RWPE2 (cell line): ENCODE measurements around the gene MTPN.

Experiments
- ATAC-seq: fragments of 200-7000 bp; cut with Tn5 transposase; 3 replicates; pipeline ENCODE4 v1.9.1; 2021; ENCODE audit warnings: low read depth
- DNase-seq: peaks from one replicate; pipeline ENCODE4 v3.0.0-alpha.2; 2020; ENCODE audit warnings: low spot score
- H3K27ac ChIP-seq: fragments of 450-650 bp; 2 replicates; pipeline ENCODE4 v1.5.1; 2017; ENCODE audit warnings: mild to moderate bottlenecking; ENCODE audit not compliant: poor library complexity, severe bottlenecking
- H3K27me3 ChIP-seq: fragments of 250-450 bp; sonication (Bioruptor Pico); 2 replicates; pipeline ENCODE4 v1.5.1; 2021; ENCODE audit warnings: mild to moderate bottlenecking, moderate library complexity; ENCODE audit not compliant: insufficient read depth, poor library complexity, severe bottlenecking
- H3K36me3 ChIP-seq: fragments of 250-450 bp; sonication (Bioruptor Pico); 2 replicates; pipeline ENCODE4 v1.5.1; 2020; ENCODE audit warnings: low read depth, mild to moderate bottlenecking, moderate library complexity
- H3K4me1 ChIP-seq: fragments of 250-450 bp; sonication (Bioruptor Pico); 2 replicates; pipeline ENCODE4 v1.5.1; 2021; ENCODE audit warnings: mild to moderate bottlenecking, moderate library complexity; ENCODE audit not compliant: insufficient read depth, poor library complexity, severe bottlenecking
- H3K4me3 ChIP-seq: fragments of 250-450 bp; sonication (Bioruptor Pico); 2 replicates; pipeline ENCODE4 v1.5.1; 2021; ENCODE audit warnings: mild to moderate bottlenecking, moderate library complexity; ENCODE audit not compliant: severe bottlenecking
- H3K9me3 ChIP-seq: fragments of 250-450 bp; sonication (Bioruptor Pico); 2 replicates; pipeline ENCODE4 v1.5.1; 2021; ENCODE audit warnings: mild to moderate bottlenecking, moderate library complexity; ENCODE audit not compliant: severe bottlenecking
- CTCF ChIP-seq: fragments of 450-650 bp; IDR thresholded peaks from one replicate; pipeline ENCODE4 v1.5.1; 2017; ENCODE audit warnings: mild to moderate bottlenecking, moderate library complexity; ENCODE audit not compliant: poor library complexity, severe bottlenecking

MTPN gene

DNA sequence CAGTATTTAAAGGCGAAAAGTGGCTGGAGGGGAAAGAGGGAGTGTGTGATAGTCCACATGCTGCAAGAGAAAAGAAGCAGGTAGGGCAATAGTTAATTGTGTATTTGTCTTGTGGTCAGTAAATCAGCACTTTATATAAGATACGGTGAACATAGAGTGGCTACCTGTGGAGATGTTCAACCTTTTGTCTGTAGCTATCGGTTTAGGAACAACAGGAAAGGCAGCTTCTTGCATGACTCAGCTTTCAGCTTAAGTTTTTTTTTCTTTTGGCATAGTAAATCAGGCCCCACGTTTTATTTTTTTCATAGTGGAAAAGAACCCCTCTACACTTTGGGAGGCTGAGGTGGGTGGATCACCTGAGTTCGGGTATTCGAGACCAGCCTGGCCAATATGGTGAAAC is 14.2 kb upstream of the MTPN start:
- Histone ChIP-seq H3K9me3 (peaks cover under 1% of the 10 kb centered on the region), H3K4me3 (no peak overlapping the region), H3K4me1 (peaks cover 4% of the 10 kb centered on the region), H3K27me3 (no peaks in the 10 kb centered on the region), H3K36me3 (no peaks in the 10 kb centered on the region), H3K27ac (no peak overlapping the region)
- TF ChIP-seq CTCF = no peak
- DNase-seq = no peak
- ATAC-seq = peak; percentile 35; the same call in 1 of the 3 replicates

DNA sequence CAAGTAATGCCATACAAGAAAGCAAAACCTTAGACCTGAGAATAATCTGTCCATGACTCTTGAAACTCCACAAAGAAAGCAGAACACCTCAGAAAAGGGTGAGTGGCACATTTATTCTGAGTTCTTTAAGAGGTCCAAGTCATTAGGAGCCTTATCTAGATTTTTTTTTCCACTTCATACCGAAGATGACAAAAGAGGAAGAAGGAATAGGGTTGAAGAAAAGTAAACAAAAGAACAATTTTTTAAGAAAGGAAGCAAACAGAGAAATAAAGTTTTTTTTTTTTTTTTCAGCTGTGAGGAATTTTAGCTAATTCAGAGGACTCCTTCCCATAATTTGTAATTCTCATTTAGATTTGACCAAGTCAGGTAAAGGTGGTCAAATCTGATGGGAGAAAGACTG is 13.1 kb upstream of the MTPN start:
- Histone ChIP-seq H3K36me3 (no peaks in the 10 kb centered on the region), H3K27ac (no peak overlapping the region), H3K27me3 (no peaks in the 10 kb centered on the region), H3K4me1 (no peaks in the 10 kb centered on the region), H3K9me3 (peaks cover 8% of the 10 kb centered on the region), H3K4me3 (no peak overlapping the region)
- ATAC-seq (no peak), DNase-seq (no peak)
- no peak for TF ChIP-seq CTCF

DNA sequence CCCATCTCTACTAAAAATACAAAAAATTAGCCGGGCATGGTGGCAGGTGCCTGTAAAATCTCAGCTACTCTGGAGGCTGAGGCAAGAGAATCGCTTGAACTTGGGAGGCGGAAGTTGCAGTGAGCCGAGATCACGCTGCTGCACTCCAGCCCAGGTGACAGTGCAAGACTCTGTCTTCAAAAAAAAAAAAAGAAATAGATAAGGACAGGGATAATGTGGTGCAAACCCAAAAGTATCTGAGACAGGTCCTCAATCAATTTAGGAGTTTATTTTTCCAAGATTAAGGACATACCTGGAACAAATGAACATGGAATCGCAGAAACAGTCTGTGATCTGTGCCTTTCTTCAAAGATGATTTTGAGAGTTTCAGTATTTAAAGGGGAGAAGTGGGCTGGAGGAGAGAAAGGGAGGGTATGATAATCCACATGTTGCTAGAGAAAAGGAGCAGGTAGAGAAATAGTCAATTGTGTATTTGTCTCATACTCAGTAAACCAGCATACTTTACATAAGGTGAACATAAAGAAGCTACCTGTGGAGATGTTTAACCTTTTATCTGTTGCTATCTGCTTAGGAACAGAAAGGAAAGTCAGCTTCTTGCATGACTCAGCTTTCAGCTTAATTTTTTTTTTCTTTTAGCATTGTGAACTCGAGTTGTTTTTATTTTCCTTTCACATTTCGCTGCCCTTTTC is 4.9 kb upstream of the MTPN start:
- Histone ChIP-seq H3K9me3 (peaks cover 8% of the 10 kb centered on the region), H3K4me3 (no peak overlapping the region), H3K36me3 (no peaks in the 10 kb centered on the region), H3K27me3 (no peaks in the 10 kb centered on the region), H3K27ac (no peak overlapping the region), H3K4me1 (peaks cover 13% of the 10 kb centered on the region)
- DNase-seq (no peak), ATAC-seq (no peak)
- TF ChIP-seq CTCF = no peak

GRCh38 chr7:135980665-135981180 is 3.6 kb upstream of the MTPN start:
- TF ChIP-seq CTCF = no peak
- Histone ChIP-seq H3K9me3 (peaks cover 2% of the 10 kb centered on the region), H3K27ac (peak overlapping the region; percentile 45), H3K27me3 (no peaks in the 10 kb centered on the region), H3K36me3 (no peaks in the 10 kb centered on the region; the same call in 1 of the 2 replicates), H3K4me3 (no peak overlapping the region), H3K4me1 (peaks cover 17% of the 10 kb centered on the region)
- DNase-seq = no peak
- peak; percentile 3; the same call in 1 of the 3 replicates for ATAC-seq

GRCh38 chr7:135980012-135980551 is 2.9 kb upstream of the MTPN start:
- Histone ChIP-seq H3K36me3 (peaks cover 6% of the 10 kb centered on the region), H3K4me3 (no peak overlapping the region), H3K4me1 (peaks cover 22% of the 10 kb centered on the region), H3K9me3 (no peaks in the 10 kb centered on the region), H3K27me3 (no peaks in the 10 kb centered on the region), H3K27ac (peak overlapping the region; percentile 45)
- no peak for TF ChIP-seq CTCF
- DNase-seq (no peak), ATAC-seq (no peak)
